ENCODE measurements around the gene TRDMT1. TPM values are rescaled to one million over a fixed set of nuclear protein-coding genes. Genes with fewer than 3 reads are reported as not detected.

The TRDMT1 gene
- total RNA-seq, 2 donors from 2014 or later = 12.3 to 21.0 TPM

- no peak overlapping the region for H3K4me3 ChIP-seq
- H3K27me3 ChIP-seq (replicated peaks; ENCODE audit: insufficient read depth) = no peaks in the 10 kb centered on the region
- DNase-seq (ENCODE audit: low spot score) (no peak), ATAC-seq (ENCODE audit: insufficient number of reproducible peaks, low FRiP score, low read depth) (no peak)
- H3K27ac ChIP-seq = no peak overlapping the region
- no peaks in the 10 kb centered on the region for H3K9me3 ChIP-seq
- no peak for TF ChIP-seq CTCF (IDR thresholded peaks at IDR 0.05)
- peaks cover 15 to 34% of the 10 kb centered on the region in 2 donors for H3K4me1 ChIP-seq (ENCODE audit: control insufficient read depth in 1 of 2, low read depth in 2 of 2)
- no peaks in the 10 kb centered on the region for H3K36me3 ChIP-seq
These were observed 53.5 kb downstream of the TRDMT1 start for GRCh38 chr10:17147884-17148489.

GRCh38 chr10:17146892-17147291 is 54.6 kb downstream of the TRDMT1 start:
- TF ChIP-seq CTCF (IDR thresholded peaks at IDR 0.05) = no peak
- no peaks in the 10 kb centered on the region for H3K36me3 ChIP-seq
- H3K27ac ChIP-seq = no peak overlapping the region

GRCh38 chr10:17145239-17145638 is 56.2 kb downstream of the TRDMT1 start:
- Histone ChIP-seq H3K4me1 (ENCODE audit: control insufficient read depth in 1 of 2, low read depth in 2 of 2) (peaks cover 16 to 40% of the 10 kb centered on the region in 2 donors), H3K4me3 (no peak overlapping the region), H3K27me3 (replicated peaks; ENCODE audit: insufficient read depth) (no peaks in the 10 kb centered on the region), H3K9me3 (no peaks in the 10 kb centered on the region), H3K27ac (no peak overlapping the region), H3K36me3 (no peaks in the 10 kb centered on the region)
- ATAC-seq (ENCODE audit: insufficient number of reproducible peaks, low FRiP score, low read depth) (no peak), DNase-seq (ENCODE audit: low spot score) (no peak)
- TF ChIP-seq CTCF (IDR thresholded peaks at IDR 0.05) = no peak

More at GRCh38 chr10:17146892-17147291, 54.6 kb downstream of the TRDMT1 start:
- no peak overlapping the region for H3K4me3 ChIP-seq
- H3K4me1 ChIP-seq (ENCODE audit: control insufficient read depth in 1 of 2, low read depth in 2 of 2) = peaks cover 18 to 34% of the 10 kb centered on the region in 2 donors
- H3K9me3 ChIP-seq = no peaks in the 10 kb centered on the region
- DNase-seq (ENCODE audit: low spot score) = no peak
- H3K27me3 ChIP-seq (replicated peaks; ENCODE audit: insufficient read depth) = no peaks in the 10 kb centered on the region
- ATAC-seq (ENCODE audit: insufficient number of reproducible peaks, low FRiP score, low read depth) = no peak

- DNase-seq (ENCODE audit: low spot score) = no peak
- Histone ChIP-seq H3K9me3 (no peaks in the 10 kb centered on the region), H3K27me3 (replicated peaks; ENCODE audit: insufficient read depth) (no peaks in the 10 kb centered on the region), H3K27ac (no peak overlapping the region), H3K4me1 (ENCODE audit: control insufficient read depth in 1 of 2, low read depth in 2 of 2) (peaks cover 15 to 40% of the 10 kb centered on the region in 2 donors), H3K36me3 (no peaks in the 10 kb centered on the region), H3K4me3 (no peak overlapping the region)
- ATAC-seq (ENCODE audit: insufficient number of reproducible peaks, low FRiP score, low read depth) = no peak
- no peak for TF ChIP-seq CTCF (IDR thresholded peaks at IDR 0.05)
These were observed 56.7 kb downstream of the TRDMT1 start for GRCh38 chr10:17144757-17145156.

GRCh38 chr10:17144032-17144431 is 57.4 kb downstream of the TRDMT1 start:
- Histone ChIP-seq H3K27ac (peak overlapping the region; percentile 66 to 73), H3K27me3 (replicated peaks; ENCODE audit: insufficient read depth) (no peaks in the 10 kb centered on the region), H3K9me3 (no peaks in the 10 kb centered on the region), H3K4me3 (no peak overlapping the region), H3K4me1 (ENCODE audit: control insufficient read depth in 1 of 2, low read depth in 2 of 2) (peaks cover 15 to 40% of the 10 kb centered on the region in 2 donors), H3K36me3 (no peaks in the 10 kb centered on the region)
- ATAC-seq (ENCODE audit: insufficient number of reproducible peaks, low FRiP score, low read depth) = no peak
- DNase-seq (ENCODE audit: low spot score) = no peak
- TF ChIP-seq CTCF (IDR thresholded peaks at IDR 0.05) = no peak
